ENCODE results near the gene CNIH2.

GRCh38 chr11:66325263-66325671, 47.3 kb downstream of the CNIH2 start:
- TF ChIP-seq CTCF (conservative IDR thresholded peaks at IDR 0.05; ENCODE audit: low read length) (no peak), EZH2phosphoT487 (IDR thresholded peaks at IDR 0.05; ENCODE audit: borderline replicate concordance) (no peak)

All from Loucy (cell line).